RKO (cell line): ENCODE measurements around the gene ST3GAL3.
"Not testable (repeated sequence)": the region's sequence is repeated elsewhere in the genome, so short reads cannot be mapped to it uniquely, and the experiment has no call there.

Experiments
- DNase-seq: peaks from one replicate; pipeline ENCODE4 v3.0.0-alpha.2; 2016; ENCODE audit warnings: low spot score

ST3GAL3 gene

GRCh38 chr1:43822040-43822690 is 114.8 kb downstream of the ST3GAL3 start:
- DNase-seq: peak; percentile 93

DNA sequence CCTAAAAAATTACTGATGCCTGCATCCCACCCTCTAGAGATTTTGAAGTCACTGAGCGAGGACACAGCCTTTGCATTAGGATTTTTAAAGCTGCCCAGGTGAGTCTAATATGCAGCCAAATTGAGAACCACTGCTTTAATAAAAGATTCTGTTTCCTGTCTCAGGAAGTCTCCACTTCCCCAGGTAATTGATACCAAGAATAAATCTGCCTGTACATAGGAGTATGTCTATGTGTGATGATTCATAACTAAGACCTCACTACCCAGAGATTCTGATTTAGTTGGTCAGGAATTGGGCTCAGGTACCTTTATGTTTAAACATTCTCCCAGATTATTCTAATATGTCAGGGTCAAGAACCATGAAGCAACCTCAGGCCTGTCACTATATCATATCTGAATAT is 117.5 kb downstream of the ST3GAL3 start:
- DNase-seq: no peak

DNA sequence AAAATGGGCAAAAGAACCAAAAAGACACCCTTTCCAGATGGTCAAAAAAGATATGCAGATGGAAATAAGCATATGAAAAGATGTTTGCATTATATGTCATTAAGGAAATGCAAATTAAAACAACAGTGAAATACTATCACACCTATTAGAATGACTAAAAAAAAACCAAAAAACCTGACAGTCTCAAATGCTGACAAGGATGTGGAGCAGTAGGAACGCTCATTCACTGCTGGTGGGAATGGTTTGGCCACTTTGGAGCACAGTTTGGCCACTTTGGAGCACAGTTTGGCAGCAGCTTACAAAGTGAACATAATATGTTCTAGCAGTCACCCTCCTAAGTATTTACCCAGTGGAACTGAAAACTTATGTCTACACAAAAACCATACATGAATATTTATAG is 121.2 kb downstream of the ST3GAL3 start:
- DNase-seq: no peak

DNA sequence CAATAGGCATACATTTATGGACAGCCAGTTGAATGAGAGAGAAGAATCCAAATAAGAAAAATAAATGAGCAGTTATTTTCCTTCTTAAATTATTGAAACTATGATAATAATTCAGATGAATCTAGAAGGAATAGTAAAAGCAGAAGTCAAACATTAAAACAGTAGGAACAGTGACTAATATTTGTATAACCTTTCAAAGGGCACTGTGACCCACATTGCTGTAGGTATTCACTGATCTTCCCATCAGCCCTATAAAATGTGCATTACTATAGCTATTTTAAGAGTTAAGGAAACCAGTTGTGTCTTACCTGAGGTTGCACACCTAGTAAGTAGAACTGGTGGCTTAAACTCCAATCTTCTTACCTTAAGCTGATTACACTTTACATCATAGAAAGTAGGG is 123.5 kb downstream of the ST3GAL3 start:
- no peak for DNase-seq

- no peak for DNase-seq
These were observed 124.5 kb downstream of the ST3GAL3 start for GRCh38 chr1:43831851-43832250.

DNA sequence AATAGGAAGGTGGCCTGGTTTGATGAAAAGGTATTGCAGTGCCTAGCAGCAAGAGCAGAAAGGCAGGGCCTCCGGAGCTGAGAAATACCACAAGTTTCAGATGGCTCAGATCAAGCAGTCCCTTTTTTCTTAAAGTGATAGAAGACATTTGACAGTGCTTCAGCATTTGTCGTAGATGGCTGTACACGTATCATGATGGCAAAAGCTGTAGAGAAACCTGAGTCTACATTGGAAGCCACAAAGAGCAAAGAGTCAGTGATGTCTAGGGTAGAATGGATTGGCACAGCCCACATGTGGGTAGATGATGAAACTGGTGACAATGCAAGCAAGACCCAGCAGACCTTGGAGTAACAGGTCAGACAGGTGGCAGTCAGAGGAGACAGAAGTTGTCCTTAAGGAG is 124.9 kb downstream of the ST3GAL3 start:
- no peak for DNase-seq

DNA sequence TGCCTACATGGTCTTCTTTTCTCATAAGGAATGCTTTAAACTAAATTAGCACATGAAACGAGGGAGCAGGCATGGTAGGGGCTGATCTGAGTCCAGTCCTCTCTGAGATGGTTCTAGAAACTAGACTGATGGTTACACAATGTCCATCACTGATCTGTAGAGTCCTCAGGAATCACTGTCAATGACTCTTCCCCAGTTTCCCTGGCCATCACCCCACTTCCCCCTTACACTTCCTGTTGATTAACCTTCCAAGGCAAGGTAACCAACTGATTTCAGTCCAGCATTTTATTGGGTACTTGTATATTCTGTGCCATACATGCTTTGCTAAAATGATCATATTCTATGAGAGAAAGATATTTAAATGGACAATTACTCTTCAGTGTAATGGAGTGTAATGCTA is 125.7 kb downstream of the ST3GAL3 start:
- DNase-seq: no peak

DNA sequence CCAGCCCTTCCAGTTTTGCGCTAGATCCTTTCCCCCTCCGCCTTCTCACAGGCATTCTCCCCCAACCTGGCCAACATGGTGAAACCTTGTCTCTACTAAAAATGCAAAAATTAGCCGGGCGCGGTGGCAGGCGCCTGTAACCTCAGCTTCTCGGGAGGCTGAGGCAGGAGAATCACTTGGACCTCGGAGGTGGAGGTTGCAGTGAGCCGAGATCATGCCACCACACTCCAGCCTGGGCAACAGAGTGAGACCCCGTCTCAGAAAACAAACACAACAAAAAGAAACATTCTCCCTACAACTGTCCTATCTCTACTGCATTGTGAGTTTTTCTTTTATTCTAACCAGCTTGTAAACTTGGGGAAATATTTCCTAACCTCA is 126.6 kb downstream of the ST3GAL3 start:
- not testable (repeated sequence) for DNase-seq

DNA sequence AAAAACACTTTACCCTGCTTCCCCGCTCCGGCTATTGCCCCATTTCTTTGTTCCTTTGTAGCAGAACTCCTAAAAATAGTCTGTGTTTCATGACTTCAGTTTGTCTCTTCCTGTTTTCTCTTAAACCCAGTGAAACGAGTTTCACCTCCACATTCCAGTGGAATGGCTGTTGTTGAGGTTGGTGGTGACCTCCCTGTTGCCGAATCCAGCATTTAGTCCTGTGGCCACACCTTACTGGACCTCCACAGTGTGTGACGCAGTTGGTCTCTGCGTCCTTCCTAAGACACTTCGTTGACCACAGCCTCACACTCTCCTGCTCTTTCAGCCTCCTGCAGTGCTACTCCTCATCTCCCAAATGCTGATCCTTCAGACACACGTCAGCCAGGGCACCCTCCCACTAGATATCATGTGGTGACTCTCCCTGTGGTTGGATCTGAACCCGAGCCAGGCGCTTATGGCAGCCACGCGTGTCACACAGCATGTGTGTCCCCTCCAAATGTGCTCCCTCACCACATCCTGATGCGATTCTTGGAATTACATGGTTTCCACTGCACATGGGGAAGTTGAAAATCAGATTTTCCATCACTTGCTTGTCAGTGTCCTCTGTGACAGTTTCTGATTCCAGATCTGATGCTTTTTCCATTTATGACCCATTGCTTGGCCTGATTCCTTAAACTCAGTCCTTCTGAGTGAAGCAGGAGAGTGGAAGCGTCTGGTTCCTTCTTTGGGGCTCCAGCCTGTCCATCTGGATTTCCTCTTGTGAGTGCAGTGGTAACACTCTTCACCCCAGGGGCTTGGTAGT is 127.1 kb downstream of the ST3GAL3 start:
- DNase-seq: no peak

GRCh38 chr1:43835082-43836021 is 128.0 kb downstream of the ST3GAL3 start:
- no peak for DNase-seq

DNA sequence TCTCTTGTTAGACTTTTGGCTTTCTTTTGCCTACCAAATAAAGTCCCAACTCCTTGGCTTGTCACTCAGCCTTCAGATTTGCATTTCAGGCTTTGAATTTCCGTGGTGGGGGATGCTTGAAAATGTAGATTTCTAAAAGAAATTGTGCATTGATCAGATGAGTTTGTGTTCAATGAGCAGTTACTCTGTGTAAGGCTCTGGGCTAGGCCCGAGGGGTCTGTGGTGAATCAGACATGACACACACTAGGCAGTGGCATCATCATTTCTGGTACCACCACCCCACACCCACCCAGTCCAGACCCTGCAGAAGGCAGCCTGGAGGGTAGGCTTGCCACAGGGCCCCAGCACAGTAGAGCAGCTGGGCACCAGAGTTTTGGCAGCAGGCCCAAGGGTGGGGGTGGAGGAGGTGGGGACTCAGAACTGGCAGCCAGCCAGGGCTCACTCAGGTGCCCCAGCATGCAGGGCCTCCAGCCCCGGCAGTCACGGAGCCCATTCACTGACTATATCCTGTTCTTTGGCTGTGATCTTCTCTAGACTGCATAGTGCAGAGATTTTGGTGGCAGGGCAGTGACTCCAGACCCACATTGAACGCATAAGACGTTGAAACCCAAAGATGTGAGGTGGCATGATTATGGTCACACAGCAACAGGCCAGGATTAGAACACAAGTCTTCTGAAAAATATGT is 129.1 kb downstream of the ST3GAL3 start:
- DNase-seq: no peak

- DNase-seq: no peak
These were observed 131.7 kb downstream of the ST3GAL3 start for GRCh38 chr1:43839056-43839455.

DNA sequence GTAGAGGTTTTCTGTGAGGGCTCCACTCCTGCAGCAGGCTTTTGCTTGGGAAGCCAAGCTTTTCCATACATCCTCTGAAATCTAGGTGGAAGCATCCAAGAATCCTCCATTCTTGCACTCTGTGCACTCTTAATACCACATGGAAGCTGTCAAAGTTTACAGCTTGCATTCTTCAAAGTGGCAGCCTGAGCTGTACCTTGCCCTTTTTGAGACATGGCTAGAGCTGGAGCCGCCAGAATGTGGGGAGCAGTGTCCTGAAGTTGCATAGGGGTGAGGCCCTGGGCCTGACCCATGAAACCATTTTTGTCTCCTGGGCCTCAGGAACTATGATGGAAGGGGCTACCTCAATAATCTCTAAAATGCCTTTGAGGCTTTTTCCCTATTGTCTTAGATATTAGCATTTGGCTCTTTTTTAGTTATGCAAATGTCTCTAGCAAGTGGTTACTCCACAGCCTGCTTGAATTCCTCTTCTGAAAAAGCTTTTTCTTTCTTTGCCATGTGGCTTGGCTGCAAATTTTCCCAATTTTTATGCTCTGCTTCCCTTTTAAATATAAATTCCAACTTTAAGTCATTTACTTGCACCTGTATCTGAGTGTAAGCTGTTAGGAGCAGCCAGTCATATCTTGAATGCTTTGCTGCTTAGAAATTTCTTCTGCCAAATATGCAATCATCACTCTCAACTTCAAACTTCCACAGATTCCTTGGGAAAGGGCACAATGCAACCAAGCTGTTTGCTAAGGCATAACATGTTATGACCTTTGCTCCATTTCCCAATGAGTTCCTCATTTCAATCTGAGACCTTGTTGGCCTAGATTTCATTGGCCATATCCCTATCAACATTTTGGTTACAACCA is 134.2 kb downstream of the ST3GAL3 start:
- DNase-seq: no peak

DNA sequence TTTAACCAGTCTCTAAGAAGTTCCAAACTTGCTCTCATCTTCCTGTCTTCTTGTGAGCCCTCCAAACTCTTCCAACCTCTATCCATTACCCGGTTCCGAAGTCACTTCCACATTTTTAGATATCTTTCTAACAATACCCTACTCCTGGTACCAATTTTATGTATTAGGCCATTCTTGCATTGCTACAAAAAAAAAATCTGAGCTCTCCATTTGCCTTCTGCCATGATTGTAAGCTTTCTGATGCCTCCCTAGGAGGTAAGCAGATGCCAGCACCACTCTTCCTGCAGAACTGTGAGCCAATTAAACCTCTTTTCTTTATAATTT is 134.8 kb downstream of the ST3GAL3 start:
- DNase-seq: no peak

DNA sequence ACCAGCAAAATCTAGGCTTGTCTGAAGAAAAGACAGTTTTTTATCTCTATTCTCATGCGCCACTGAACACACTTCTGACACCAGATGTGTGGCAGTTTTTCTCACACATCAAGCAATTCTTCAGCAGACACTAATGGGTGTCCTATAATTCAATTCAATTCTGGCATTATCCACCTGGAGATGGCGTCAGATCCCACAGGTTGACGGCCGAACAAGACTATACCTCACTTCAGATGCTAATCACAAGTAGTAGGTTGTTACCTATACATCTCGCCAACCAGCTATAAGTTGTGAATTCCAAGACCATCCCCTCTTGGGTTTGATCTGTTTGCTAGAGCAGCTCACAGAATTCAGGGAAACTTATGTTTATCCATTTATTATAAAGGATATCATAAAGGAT is 136.3 kb downstream of the ST3GAL3 start:
- DNase-seq: no peak

GRCh38 chr1:43844114-43844513 is 136.8 kb downstream of the ST3GAL3 start:
- no peak for DNase-seq

GRCh38 chr1:43847290-43847689 is 140.0 kb downstream of the ST3GAL3 start:
- no peak for DNase-seq

DNA sequence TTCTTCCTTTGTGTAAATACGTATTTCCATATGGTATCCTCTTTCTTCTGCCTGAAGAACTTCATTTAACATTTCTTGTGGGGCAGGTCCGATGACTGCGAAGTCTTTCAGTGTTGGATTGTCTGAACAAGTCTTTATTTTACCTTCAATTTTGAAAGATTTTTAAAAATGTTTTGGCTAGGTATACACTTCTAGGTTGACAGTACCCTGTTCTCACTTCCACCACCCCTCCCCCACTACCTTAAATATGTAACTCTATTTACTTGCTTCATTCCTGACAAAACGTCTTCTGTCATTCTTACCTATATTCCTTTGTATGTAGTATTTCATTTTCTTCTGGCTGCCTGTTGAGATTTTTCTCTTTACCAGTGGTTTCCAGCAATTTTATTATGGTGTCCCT is 140.5 kb downstream of the ST3GAL3 start:
- no peak for DNase-seq

GRCh38 chr1:43849670-43850069 is 142.3 kb downstream of the ST3GAL3 start:
- DNase-seq: no peak

DNA sequence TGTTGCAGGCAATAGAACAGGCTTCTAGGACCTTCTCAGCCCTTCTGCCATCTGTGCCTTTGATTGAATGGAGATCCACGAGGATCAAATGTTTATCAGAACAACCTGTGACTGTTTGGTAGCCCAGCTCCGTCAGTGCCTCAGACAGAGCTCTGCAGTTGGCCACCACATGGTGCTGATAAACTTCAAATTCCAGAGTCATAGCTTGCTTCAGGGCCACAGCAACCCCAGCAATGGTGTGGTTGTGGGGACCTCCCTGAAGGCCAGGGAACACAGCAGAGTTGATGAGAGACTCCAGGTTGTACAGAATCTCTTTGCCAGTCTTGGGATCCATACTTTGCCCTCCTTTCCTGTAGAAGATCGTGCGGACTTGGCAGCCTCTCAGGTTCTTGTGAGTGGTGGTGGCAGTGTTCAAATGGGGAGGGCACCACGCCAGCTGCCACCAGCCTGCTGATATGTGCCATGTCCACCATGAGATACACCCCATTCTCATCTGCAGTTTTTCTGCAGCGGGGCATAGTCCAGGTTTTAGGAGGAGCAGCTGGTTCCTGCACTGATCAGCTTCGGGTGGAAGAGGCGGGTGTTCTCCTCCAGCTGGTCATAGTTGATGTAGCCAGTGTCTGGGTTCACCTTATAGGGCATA is 143.4 kb downstream of the ST3GAL3 start:
- no peak for DNase-seq
